Measurements from ENCODE around the gene COL4A5.

COL4A5 gene

DNA sequence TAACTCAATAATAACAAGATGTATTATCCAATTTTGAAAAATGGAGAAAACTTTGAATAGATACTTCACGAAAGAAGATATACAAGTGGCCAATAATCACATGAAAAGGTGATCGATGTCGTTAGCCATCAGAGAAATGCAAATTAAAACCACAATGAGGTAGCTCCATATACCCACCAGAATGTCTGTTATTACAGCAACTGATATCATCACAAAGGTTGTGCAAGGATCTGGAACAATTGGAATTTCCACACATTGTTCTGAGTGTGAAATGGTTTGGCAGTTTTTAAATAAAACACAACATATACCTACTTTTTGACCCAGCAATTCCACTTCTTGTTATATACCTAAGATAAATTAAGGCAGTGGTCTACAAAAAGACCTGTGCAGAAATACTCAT is 225.1 kb downstream of the COL4A5 start:
- no peak for DNase-seq

DNA sequence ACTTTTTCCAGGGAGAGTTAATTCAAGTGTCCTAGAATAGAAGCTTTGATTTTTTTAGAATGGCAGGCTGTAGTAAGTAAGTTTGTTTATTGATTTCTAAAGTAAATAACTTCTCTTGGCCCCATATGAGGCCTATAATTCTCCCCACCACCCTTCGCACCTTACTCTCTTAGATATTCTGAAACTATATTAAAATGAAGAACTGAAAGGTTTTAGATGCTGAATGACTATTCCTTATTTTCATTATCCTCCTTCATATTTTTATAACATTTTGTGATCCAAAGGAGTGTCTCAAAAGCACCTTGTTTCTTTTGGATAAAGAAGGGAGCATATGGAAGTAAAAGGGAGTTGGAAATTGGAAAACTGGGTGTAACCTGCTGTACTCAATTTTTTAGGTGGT is 226.5 kb downstream of the COL4A5 start:
- DNase-seq, result no peak

- no peak for DNase-seq
Observed at GRCh38 chrX:108671526-108671925, 231.9 kb downstream of the COL4A5 start.

DNA sequence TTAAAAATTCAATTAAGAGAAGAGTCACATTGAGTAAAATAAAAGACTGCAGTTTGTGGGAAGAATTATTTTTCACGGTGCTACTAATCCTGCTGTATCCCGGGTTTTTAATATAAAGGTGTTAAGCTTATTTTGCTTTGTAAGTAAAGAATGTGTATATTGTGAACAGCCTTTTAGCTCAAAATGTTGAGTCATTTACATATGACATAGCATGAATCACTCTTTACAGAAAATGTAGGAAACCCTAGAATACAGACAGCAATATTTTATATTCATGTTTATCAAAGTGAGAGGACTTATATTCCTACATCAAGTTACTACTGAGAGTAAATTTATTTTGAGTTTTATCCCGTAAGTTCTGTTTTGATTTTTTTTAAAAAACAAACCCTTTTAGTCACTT is 257.1 kb downstream of the COL4A5 start:
- DNase-seq, result no peak

DNA sequence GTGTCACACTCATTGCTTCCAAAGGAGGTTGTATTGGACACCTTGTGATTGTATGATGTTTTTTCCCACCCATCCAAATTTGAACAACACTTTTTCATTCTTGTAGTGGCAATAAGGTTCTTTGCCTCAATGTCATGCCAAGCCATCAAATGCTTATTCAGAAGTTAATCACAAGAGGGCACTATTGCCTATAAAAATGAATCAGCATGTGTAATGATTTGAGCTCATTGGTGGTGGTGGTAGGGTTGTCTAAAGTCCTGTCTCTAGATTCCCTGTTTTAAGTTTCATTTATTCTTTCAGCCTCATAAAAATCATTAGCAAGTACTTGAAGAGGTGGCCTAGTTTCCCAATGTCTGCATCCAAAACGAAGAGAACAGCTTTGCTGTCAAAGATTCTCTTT is 259.7 kb downstream of the COL4A5 start:
- DNase-seq, result no peak

- no peak for DNase-seq
Observed at GRCh38 chrX:108701633-108702032, 262.0 kb downstream of the COL4A5 start.

- no peak for DNase-seq
Observed at GRCh38 chrX:108702530-108702929, 262.9 kb downstream of the COL4A5 start.

GRCh38 chrX:108704839-108705238 is 265.2 kb downstream of the COL4A5 start:
- DNase-seq, result no peak

- no peak for DNase-seq
Observed at GRCh38 chrX:108712886-108713285, 273.2 kb downstream of the COL4A5 start.

- no peak for DNase-seq
Observed at GRCh38 chrX:108722561-108722960, 282.9 kb downstream of the COL4A5 start.

GRCh38 chrX:108726748-108727147 is 287.1 kb downstream of the COL4A5 start:
- DNase-seq, result no peak

DNA sequence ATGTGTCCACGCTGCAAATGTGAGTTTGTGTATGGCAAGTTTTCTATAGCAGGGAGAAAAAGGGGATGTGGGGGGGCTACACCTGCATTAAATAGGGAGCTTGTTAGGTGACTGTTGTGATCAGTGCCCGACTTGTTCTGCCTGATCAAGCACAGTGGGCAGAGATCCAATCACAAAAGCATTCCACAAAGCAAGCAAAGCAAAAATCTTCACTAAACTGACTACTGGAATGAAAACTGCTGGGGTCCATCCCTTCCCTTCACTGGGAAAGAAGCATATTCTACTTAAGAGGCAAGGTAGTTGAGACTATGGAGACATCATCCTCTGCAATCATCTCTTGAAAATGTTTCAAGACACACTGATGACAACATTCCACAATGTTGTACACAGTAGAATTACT is 291.5 kb downstream of the COL4A5 start:
- DNase-seq, result no peak

GRCh38 chrX:108732630-108733321 is 293.1 kb downstream of the COL4A5 start:
- no peak for DNase-seq

DNA sequence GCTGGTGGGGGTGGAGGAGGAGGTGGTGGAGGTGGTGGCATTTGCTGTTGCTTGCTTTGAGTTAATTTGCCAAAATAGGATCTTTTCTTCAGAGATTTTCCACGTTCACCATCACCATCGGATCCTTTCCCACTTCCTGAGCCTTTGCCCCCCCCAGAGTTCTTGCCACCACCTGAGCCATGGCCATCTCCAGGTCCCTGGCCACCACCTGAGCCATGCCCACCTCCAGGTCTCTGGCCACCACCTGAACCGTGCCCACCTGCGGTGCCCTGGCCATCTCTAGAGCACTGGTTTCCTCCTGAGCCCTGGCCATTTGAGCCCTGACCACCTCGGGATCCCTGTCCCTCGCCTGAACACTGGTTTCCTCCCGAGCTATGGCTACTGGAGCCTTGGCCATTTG is 294.8 kb downstream of the COL4A5 start:
- no peak for DNase-seq

- no peak for DNase-seq
Observed at GRCh38 chrX:108735091-108735678, 295.5 kb downstream of the COL4A5 start.

DNA sequence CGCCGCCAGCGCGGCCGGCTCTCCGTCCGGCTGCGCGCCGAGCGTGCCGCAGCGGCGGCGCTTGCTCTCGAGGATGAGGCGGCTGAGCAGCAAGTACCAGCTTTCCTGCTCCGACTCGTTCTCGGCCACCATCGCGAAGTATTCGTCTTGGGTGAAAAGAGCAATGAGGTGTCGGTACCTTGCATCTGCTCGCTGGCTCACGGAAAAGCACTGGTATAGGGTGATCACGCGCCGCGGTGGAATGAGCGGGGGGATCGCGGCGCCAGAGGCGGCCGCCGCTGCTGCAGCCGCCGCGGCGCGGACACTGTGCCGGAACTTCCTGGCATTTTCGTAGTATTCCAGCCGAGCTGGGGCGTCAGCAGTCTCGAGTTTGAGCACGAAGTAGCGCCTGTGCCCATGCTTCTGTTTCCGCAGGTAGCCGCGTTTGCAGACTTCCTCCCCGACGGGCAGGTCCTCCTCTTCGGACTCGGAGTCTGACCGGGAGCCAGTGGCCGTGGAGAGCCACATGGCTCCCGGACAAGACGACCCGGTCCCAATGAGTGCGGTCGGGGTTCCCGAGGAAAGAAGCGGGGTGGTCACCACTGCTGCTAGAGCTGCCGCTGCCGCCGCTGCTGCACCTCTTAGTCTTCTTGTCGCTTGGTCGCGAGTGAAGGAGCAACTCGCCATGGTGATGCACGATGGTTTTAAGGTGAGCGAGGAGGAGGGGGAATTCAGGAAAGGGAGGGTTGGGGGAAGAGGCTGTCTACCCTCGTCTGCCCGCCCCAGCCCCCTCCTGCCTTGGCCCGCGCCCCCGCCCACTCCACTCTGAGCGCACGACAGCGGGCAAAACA is 296.3 kb downstream of the COL4A5 start:
- DNase-seq, result no peak

DNA sequence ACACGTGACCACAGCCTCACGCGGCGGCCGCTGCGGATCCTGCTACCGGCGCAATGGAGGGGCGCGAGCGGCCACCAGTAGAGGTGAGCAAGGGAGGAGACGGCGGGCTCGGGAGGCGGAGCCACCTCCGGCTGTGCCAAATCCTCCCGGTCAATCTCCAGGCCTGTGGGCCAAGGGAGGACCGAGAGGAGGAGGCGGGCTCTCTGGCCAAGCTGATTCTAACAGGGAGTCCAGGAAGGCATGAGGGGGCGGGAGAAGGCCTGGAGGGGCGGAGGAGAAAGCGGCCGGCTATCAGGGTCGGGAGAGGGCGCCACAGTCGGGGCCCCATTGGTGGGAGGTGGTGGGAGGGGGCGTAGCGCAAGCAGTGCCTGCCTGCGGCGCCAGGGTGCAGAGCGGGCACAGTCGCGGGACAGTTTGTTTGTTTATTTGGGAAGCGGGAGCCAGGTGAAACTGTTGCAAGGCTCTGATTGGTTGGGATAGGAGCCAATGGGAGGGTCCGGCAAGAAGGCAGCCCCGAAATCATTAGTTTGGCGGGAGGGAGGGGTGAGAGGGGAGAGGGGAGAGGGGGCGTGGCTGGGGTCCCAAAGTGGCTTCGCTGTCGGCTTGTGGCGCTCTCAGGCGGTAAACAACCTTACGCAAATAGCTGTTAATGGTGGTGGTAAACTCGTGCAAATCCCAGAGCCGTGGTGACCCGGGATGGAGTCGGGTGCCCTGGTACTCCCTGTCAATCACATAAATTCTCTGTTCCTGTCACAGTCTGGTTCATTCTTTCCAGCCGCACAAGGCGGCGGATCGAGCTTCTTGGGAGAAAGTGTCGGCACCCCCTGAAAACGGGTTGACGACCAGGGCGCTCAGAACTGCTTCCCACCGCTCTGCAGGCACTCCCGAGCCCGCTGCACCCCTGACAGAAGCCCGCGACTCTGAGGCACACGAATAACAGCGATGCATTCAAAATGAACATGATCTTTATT is 297.2 kb downstream of the COL4A5 start, which contains the start of gene IRS4:
Gene IRS4 (minus strand): TSS at position 55 of the 971 bp plus-strand sequence.
- no peak for DNase-seq

- no peak for DNase-seq
Observed at GRCh38 chrX:108737754-108738153, 298.1 kb downstream of the COL4A5 start.

DNA sequence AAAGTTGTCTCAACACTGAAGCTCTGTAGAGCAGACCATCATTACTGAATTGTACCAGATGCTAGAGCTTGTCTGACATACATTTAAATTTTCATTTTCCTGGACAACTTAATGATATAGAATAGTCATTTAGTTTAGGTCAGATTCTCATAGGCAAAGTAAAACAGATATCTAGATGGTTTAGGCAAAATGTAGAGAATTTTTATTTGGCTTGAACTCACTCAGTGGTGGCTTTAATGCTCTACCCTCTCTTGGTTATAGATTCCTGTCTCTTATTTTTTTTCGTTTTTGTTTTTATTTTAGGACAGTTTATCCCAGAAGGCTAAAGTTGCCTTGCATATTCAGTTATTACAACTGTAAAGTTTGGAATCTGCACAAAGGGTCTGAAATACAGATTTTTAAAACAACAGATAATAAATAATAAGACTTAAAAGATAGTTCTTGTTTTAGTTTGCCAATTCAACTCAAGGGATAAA is 300.7 kb downstream of the COL4A5 start:
- DNase-seq, result no peak

Data from SHP77 (cell line).